ENCODE data around the gene PRKCE. TPM values are rescaled to one million over a fixed set of nuclear protein-coding genes. Genes with fewer than 3 reads are reported as not detected.

Gene PRKCE
- total RNA-seq, 1 experiment from 2014 or later: 17.7 TPM

DNA sequence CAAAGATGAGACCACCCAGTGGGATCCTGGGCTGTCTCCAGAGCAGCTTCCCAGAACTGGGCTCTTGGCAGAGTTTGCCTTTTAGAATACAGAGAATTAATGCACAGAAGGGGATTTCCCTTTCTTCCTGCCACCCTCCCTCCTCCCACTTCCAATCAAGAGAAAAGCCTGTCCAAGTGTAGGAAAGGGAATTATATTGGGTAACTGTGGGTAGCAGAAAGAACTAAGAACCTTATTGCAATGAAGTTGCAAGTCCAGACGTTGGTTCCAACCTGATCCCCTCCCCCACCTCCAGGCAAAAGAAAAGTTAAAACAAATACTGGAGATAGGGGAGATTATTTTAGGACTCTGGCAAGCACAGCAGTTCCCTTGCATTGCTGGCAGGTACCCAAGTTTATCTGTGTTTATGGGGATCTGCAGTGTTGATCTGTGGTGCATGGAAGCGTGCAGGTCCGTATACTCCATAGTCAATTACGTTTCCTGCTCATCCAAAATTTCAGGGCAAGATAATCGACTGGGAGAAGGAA, 114.3 kb downstream of the PRKCE start:
- Mint-ChIP-seq H3K4me3 (ENCODE audit: low read depth, unreplicated experiment) (no peak overlapping the region), H3K9me3 (ENCODE audit: low read depth, unreplicated experiment) (no peaks in the 10 kb centered on the region), H3K4me1 (ENCODE audit: low read depth, unreplicated experiment) (no peaks in the 10 kb centered on the region), H3K36me3 (ENCODE audit: insufficient read depth, unreplicated experiment) (no peaks in the 10 kb centered on the region), H3K27ac (ENCODE audit: unreplicated experiment) (no peak overlapping the region), H3K27me3 (ENCODE audit: unreplicated experiment) (no peaks in the 10 kb centered on the region)
- CTCF ChIA-PET: no interaction called here
- intact Hi-C loops (cut with micrococcal nuclease; ENCODE audit: unreplicated experiment): no loop called here
- BruUV-seq (replicated peaks): no TSS peak
- TF ChIP-seq, protein P1, sequence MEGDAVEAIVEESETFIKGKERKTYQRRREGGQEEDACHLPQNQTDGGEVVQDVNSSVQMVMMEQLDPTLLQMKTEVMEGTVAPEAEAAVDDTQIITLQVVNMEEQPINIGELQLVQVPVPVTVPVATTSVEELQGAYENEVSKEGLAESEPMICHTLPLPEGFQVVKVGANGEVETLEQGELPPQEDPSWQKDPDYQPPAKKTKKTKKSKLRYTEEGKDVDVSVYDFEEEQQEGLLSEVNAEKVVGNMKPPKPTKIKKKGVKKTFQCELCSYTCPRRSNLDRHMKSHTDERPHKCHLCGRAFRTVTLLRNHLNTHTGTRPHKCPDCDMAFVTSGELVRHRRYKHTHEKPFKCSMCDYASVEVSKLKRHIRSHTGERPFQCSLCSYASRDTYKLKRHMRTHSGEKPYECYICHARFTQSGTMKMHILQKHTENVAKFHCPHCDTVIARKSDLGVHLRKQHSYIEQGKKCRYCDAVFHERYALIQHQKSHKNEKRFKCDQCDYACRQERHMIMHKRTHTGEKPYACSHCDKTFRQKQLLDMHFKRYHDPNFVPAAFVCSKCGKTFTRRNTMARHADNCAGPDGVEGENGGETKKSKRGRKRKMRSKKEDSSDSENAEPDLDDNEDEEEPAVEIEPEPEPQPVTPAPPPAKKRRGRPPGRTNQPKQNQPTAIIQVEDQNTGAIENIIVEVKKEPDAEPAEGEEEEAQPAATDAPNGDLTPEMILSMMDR (IDR thresholded peaks at IDR 0.05; ENCODE audit: unreplicated experiment): no peak
- no peak for DNase-seq

DNA sequence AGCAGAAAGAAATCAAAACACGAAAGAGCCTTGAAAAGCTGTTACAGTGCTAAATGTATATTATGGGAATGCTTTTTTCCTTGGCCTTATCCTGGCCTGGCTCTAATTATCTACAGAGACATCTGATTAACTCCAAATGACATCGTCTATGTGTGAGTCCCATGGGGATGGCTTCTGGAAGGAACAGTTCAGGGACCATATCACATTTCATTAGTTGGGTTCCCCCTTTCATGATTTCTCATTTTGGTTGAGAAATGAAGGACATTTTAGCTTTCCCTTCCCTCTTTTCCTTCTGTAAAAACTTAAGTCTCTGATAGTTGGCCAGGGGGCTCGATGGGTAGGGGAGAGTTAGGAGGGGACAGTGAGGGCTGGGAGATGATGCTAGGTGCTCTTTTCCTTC, 116.7 kb downstream of the PRKCE start:
- H3K27ac Mint-ChIP-seq (ENCODE audit: unreplicated experiment): no peak overlapping the region
- no peak overlapping the region for H3K4me3 Mint-ChIP-seq (ENCODE audit: low read depth, unreplicated experiment)
- intact Hi-C loops (cut with micrococcal nuclease; ENCODE audit: unreplicated experiment): no loop called here
- no peaks in the 10 kb centered on the region for H3K4me1 Mint-ChIP-seq (ENCODE audit: low read depth, unreplicated experiment)
- no peaks in the 10 kb centered on the region for H3K9me3 Mint-ChIP-seq (ENCODE audit: low read depth, unreplicated experiment)
- H3K36me3 Mint-ChIP-seq (ENCODE audit: insufficient read depth, unreplicated experiment): no peaks in the 10 kb centered on the region
- BruUV-seq (replicated peaks): no TSS peak
- no peaks in the 10 kb centered on the region for H3K27me3 Mint-ChIP-seq (ENCODE audit: unreplicated experiment)
- CTCF ChIA-PET: no interaction called here
- no peak for DNase-seq
- TF ChIP-seq, protein P1 (IDR thresholded peaks at IDR 0.05; ENCODE audit: unreplicated experiment): no peak

DNA sequence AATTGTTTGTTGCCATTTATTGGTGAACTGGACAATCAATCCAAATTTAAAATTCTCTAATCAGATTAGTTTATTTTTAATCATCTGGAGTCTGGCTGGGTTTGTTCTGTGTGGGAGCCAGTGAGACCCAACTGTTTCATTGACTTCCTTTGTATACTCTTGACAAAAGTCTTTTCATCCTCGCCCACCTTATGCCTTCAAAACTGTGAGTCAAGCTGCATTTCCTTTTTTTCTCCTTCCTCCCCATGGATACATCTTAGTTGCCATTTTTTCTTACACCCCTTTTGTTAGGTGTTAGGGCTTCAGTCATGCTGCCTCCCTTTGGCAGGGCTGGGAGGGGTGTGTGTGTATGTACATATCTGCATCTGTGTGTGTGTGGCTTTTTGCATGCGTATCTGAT, 117.6 kb downstream of the PRKCE start:
- CTCF ChIA-PET: no interaction called here
- no peaks in the 10 kb centered on the region for H3K9me3 Mint-ChIP-seq (ENCODE audit: low read depth, unreplicated experiment)
- no peaks in the 10 kb centered on the region for H3K27me3 Mint-ChIP-seq (ENCODE audit: unreplicated experiment)

DNA sequence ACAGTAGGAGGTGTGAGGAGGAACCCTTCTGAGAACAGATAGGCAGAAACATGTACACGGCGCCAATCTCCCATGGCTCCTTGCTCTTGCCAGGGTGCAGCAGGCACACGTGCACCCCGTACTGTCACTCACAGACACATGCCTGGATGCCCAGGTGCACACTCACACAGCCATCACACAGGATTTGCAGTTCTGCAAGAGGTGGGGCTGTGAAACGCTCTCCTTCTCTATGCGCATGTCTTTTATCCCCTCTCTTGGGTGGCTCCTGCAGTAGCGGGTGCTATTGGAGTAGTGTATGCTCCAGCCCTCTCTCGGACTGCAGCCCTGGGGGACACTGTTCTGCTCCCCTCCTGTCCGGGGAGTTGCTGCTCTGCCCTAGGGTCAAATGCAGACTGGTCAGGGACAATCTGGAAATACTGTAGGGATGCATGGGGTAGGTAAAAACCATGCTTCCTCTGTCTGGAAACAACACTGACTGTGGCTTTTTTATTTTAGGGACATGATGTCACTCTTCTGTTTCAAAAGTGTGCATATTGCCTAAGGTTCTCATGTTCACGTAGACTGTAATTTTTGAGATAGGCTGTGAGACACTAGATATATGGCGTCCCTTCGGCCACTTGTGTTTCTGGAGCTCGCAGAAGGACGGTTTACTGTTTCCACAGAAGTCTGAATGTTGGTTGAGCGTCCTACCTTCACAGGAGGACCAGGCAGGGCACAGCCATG, 118.5 kb downstream of the PRKCE start:
- no peak for DNase-seq
- intact Hi-C loops (cut with micrococcal nuclease; ENCODE audit: unreplicated experiment): no loop called here
- H3K4me3 Mint-ChIP-seq (ENCODE audit: low read depth, unreplicated experiment): no peak overlapping the region
- H3K36me3 Mint-ChIP-seq (ENCODE audit: insufficient read depth, unreplicated experiment): no peaks in the 10 kb centered on the region
- H3K27me3 Mint-ChIP-seq (ENCODE audit: unreplicated experiment): no peaks in the 10 kb centered on the region
- no peaks in the 10 kb centered on the region for H3K4me1 Mint-ChIP-seq (ENCODE audit: low read depth, unreplicated experiment)
- H3K27ac Mint-ChIP-seq (ENCODE audit: unreplicated experiment): no peak overlapping the region
- H3K9me3 Mint-ChIP-seq (ENCODE audit: low read depth, unreplicated experiment): no peaks in the 10 kb centered on the region
- BruUV-seq (replicated peaks): no TSS peak
- CTCF ChIA-PET: interaction anchor here (0.7 kb wide), 1 partner anchor 596 kb away, joined by 3 read pairs; no protein-coding TSS in a partner anchor
- TF ChIP-seq, protein P1 (IDR thresholded peaks at IDR 0.05; ENCODE audit: unreplicated experiment): no peak

More for the DNA sequence above, 117.6 kb downstream of the PRKCE start:
- Mint-ChIP-seq H3K36me3 (ENCODE audit: insufficient read depth, unreplicated experiment) (no peaks in the 10 kb centered on the region), H3K27ac (ENCODE audit: unreplicated experiment) (no peak overlapping the region), H3K4me3 (ENCODE audit: low read depth, unreplicated experiment) (no peak overlapping the region), H3K4me1 (ENCODE audit: low read depth, unreplicated experiment) (no peaks in the 10 kb centered on the region)
- TF ChIP-seq, protein P1 (IDR thresholded peaks at IDR 0.05; ENCODE audit: unreplicated experiment): no peak
- intact Hi-C loops (cut with micrococcal nuclease; ENCODE audit: unreplicated experiment): no loop called here
- DNase-seq: no peak
- no TSS peak for BruUV-seq (replicated peaks)

All from Calu3 (cell line).